ACC112 (cell line): ENCODE measurements around the gene LYSMD1.

Experiments
- H2AFZ ChIP-seq: fragments of 200-600 bp; sonication (generic); one replicate; pipeline ENCODE4 v1.6.0; 2017; ENCODE audit warnings: antibody characterized with exemption, low read length; ENCODE audit not compliant: unreplicated experiment
- H3K27ac ChIP-seq: fragments of 200-600 bp; sonication (generic); 2 replicates; pipeline ENCODE4 v1.5.1; 2014; ENCODE audit warnings: low read depth, mild to moderate bottlenecking, antibody characterized with exemption, low read length, moderate library complexity
- H3K27me3 ChIP-seq: fragments of 200-600 bp; sonication (generic); 2 replicates; pipeline ENCODE4 v1.6.1; 2014; ENCODE audit warnings: mild to moderate bottlenecking, antibody characterized with exemption, low read length, moderate library complexity, mixed read lengths; ENCODE audit not compliant: insufficient read depth
- H3K36me3 ChIP-seq: fragments of 200-600 bp; sonication (generic); 2 replicates; pipeline ENCODE4 v1.6.1; 2016; ENCODE audit warnings: mild to moderate bottlenecking, antibody characterized with exemption, low read length, moderate library complexity, mixed read lengths; ENCODE audit not compliant: insufficient read depth
- H3K4me1 ChIP-seq: fragments of 200-600 bp; sonication (generic); one replicate; pipeline ENCODE4 v1.6.1; 2016; ENCODE audit warnings: low read length, mixed read lengths; ENCODE audit not compliant: insufficient read depth, unreplicated experiment, control insufficient read depth
- H3K4me3 ChIP-seq: fragments of 200-600 bp; sonication (generic); 2 replicates; pipeline ENCODE4 v1.5.1; 2014; ENCODE audit warnings: mild to moderate bottlenecking, low read depth, low read length
- H3K79me2 ChIP-seq: fragments of 200-600 bp; sonication (generic); one replicate; pipeline ENCODE4 v1.6.0; 2016; ENCODE audit warnings: low read length; ENCODE audit not compliant: control insufficient read depth, unreplicated experiment, insufficient read depth

LYSMD1 gene

GRCh38 chr1:151124763-151125403 is 40.8 kb downstream of the LYSMD1 start:
- H3K36me3 ChIP-seq, result no peaks in the 10 kb centered on the region
- no peak overlapping the region for H3K27ac ChIP-seq
- H3K79me2 ChIP-seq, result no peaks in the 10 kb centered on the region
- no peak overlapping the region for H3K4me3 ChIP-seq
- H3K4me1 ChIP-seq, result no peaks in the 10 kb centered on the region
- H2AFZ ChIP-seq, result no peak overlapping the region
- H3K27me3 ChIP-seq, result no peaks in the 10 kb centered on the region

DNA sequence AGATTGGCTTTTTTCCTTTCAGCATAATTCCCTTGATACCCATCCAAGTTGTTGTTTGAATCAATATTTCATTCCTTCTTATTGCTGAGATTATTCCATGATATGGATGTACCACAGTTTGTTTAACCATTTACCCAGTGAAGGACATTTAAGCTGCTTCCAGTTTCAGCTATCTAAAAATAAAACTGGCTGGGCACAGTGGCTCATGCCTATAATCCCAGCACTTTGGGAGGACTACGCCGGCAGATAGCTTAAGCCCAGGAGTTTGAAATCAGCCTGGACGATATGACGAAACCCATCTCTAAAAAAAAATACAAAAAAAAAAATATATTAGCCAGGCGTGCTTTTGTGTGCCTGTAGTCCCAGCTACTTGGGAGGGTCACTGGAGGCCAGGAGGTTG is 51.8 kb downstream of the LYSMD1 start:
- H3K4me3 ChIP-seq, result no peak overlapping the region
- no peaks in the 10 kb centered on the region for H3K4me1 ChIP-seq
- H3K79me2 ChIP-seq, result no peaks in the 10 kb centered on the region
- no peak overlapping the region for H3K27ac ChIP-seq
- no peaks in the 10 kb centered on the region for H3K36me3 ChIP-seq
- H3K27me3 ChIP-seq, result no peaks in the 10 kb centered on the region
- no peak overlapping the region for H2AFZ ChIP-seq
